NT2/D1 (cell line): ENCODE results near the gene OR8J1.

ENCODE experiments used
- YY1 ChIP-seq: IDR thresholded peaks from 2 replicates; pipeline ENCODE4 v1.6.1; 2011; ENCODE audit not compliant: insufficient read length, insufficient read depth
- ZNF274 ChIP-seq: IDR thresholded peaks from 2 replicates; pipeline ENCODE4 v1.6.1; 2011; ENCODE audit warnings: mild to moderate bottlenecking, low read depth, low read length

DNA sequence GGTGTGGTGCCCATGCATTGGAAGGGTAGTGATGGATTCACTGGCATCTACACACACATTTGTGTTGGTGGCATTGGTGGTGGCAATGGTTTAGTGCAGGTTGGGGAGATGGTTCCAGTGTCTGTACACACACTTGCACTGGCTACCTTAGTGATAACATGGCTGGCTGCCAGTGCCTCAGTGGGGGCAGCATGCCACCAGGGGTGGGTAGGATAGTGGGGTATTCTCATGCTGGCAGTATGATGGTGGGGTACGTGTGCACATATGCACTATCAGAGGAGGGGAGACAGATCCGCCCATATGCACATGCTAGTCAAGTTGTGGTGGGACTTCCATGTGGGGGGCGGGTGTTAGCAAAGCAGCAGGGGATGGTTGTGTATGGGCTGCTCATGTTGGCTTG lies 46.3 kb upstream of the OR8J1 start:
- TF ChIP-seq YY1, result no peak
- no peak for TF ChIP-seq ZNF274
